ENCODE results near the gene YES1. TPM values are rescaled to one million over a fixed set of nuclear protein-coding genes. Genes with fewer than 3 reads are reported as not detected.

YES1 gene
- polyA plus RNA-seq, 1 donor from 2014 or later, result 0.18 TPM

DNA sequence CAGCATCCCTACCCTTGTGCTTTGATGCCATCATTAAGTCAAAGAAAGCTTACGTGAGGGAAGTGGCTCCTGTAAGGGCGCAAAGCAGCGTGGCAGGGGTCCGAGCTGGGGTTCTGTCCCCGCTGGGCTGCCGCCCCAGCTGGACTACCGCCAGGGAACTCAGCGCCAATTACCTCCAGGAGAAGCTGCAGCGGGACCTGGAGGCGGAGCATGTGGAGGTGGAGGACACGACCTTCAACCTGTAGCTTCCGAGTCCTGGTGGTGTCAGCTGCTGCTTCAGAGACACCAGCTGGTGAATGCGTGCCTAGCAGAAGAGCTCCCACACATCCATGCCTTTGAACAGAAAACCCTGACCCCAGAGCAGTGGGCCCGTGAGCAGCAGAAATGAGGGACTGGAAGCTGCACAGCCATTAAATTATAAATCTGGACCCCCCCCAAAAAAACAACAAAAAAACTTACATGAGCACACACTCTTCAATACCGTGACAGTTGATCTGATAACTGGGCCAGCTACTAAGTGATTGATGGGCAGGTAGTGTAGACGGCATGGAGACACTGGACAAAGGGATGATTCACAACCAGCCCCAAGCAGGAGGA, 20.1 kb upstream of the YES1 start:
- Mint-ChIP-seq H3K36me3 (no peaks in the 10 kb centered on the region), H3K9me3 (peaks cover 0 to 2% (median 0%) of the 10 kb centered on the region in 3 donors), H3K27ac (peak overlapping the region in 1 of 3 donors; percentile 68), H3K4me1 (peaks cover 10 to 11% (median 10%) of the 10 kb centered on the region in 3 donors), H3K4me3 (no peak overlapping the region), H3K27me3 (peaks cover 2% of the 10 kb centered on the region)

DNA sequence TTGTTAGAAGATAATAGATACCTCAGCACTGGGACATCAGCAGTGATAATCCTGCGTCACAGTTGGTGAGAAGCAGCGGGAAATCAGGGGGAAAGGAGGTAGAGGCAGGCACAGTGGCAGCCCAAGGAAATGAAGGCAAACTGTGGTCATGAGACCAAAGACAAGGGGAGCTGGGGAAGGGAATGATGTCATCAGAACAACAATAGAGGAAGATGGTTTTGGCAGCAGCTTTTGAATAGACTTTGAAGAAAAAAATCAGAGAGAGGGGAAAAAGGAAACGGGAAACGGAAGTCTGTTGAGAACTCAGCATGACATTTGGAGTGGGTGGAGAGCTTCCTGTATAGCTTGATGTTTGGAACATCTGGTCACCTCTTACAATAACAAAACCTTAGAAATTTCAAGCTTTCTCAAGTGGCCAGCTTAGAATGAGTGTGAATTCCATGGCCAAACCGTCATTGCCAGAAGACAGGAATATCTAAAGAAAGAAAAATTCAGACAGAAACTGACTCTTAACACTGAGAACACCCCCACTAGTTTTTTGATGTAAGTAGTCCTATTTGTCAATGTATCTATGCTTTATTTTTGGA, 18.4 kb upstream of the YES1 start:
- Mint-ChIP-seq H3K27ac (no peak overlapping the region), H3K9me3 (peaks cover 0 to 2% (median 0%) of the 10 kb centered on the region in 3 donors), H3K36me3 (no peaks in the 10 kb centered on the region), H3K4me1 (peaks cover 10 to 11% (median 10%) of the 10 kb centered on the region in 3 donors), H3K27me3 (peaks cover 2% of the 10 kb centered on the region), H3K4me3 (peak overlapping the region in 1 of 4 donors; percentile 58)

DNA sequence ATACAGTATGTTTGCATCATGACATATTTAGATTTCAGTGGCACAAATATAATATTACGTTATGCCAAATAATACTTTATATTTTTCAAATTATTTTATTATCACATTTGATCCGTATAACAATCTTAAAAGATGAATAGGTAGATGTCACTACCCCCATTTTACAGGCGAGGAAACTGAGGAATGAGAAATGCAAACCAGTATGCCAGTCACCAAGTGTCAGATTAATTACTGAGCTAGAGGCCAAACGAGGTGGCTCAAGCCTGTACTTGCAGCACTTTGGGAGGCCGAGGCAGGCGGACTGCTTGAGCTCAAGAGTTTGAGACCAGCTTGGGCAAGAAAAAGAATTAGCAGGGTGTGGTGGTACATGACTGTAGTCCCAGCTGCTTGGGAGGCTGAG, 17.4 kb upstream of the YES1 start:
- Mint-ChIP-seq H3K9me3 (peaks cover 0 to 2% (median 0%) of the 10 kb centered on the region in 3 donors), H3K4me1 (peaks cover 10 to 11% (median 10%) of the 10 kb centered on the region in 3 donors), H3K27me3 (peaks cover 2% of the 10 kb centered on the region), H3K36me3 (no peaks in the 10 kb centered on the region), H3K27ac (no peak overlapping the region), H3K4me3 (no peak overlapping the region)

DNA sequence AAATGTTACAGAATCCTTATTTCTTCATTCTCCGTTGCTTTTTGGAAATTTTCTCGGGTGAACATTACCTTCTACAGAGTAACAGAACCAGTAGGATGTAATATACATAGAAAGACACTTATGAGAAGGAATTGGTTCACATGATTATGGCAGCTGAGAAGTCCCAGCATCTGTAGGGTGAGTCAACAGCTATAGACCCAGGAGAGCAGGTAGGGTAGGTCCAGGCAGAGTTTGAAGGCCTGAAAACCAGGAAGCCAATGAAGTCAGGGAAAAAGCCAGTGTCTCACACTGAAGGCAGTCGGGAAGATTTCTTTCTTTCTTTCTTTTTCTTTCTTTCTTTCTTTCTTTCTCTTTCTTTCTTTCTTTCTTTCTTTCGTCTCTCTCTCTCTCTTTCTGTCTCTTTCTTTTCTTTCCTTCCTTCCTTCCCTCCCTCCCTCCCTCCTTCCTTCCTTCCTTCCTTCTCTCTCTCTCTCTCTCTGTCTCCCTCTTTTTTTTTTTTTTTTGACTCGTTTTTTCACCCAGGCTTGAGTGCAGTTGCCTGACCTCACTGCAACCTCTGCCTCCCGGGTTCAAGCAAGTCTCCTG, 15.1 kb upstream of the YES1 start:
- Mint-ChIP-seq H3K4me3 (no peak overlapping the region), H3K4me1 (peaks cover 10 to 11% (median 10%) of the 10 kb centered on the region in 3 donors), H3K9me3 (peaks cover 0 to 2% (median 0%) of the 10 kb centered on the region in 3 donors), H3K36me3 (no peaks in the 10 kb centered on the region), H3K27me3 (peaks cover 6% of the 10 kb centered on the region), H3K27ac (no peak overlapping the region)

DNA sequence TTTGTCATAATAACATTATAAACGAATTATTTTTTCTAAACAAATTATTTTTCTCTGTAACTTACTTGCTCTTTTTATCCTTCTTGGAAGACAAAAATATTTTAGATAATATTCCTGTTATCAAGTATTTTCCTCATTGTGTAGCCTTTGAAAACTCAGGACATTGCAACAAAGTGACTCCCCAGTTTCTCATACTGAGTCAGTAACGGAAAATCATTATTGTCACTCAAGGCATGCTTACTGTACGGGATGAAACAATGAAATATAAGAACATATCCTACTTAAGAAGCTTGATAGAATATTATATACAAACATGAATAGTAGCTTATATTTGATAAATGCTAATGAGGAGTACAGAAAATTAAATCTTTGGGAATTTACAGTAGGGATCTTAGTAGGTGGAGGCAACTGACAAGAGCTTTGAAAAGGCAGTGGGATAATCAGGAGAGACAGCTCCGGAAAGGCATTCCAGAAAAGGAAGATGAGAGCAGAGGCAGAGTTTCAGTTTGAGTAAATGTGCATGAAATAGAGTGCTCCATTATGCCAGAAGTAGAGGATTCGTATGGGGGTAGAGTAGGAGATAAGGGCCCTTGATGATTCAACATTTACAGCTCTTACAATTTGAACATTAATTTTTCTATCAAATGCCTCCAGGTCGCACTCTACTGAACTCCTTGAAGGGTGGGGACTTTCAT, 14.0 kb upstream of the YES1 start:
- H3K4me1 Mint-ChIP-seq, result peaks cover 10 to 11% (median 10%) of the 10 kb centered on the region in 3 donors
- no peaks in the 10 kb centered on the region for H3K36me3 Mint-ChIP-seq
- no peak overlapping the region for H3K4me3 Mint-ChIP-seq
- H3K9me3 Mint-ChIP-seq, result peaks cover 0 to 2% (median 0%) of the 10 kb centered on the region in 3 donors
- H3K27ac Mint-ChIP-seq, result no peak overlapping the region
- H3K27me3 Mint-ChIP-seq, result peaks cover 9% of the 10 kb centered on the region

DNA sequence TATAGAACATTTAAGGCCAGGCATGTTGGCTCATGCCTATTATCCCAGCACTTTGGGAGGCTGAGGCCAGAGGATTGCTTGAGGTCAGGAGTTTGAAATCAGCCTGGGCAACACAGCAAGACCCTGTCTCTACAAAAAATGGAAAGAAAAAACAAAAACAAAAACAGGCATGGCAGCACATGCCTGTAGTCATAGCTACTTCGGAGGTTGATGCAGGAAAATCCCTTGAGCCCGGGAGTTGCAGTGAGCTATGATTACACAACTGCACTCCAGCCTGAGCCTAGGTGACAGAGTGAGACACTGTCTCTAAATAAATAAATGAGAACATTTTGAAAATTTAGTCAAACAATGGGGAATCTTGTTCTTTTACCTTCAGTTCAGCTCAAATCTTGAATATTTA, 12.1 kb upstream of the YES1 start:
- Mint-ChIP-seq H3K27me3 (peaks cover 8% of the 10 kb centered on the region), H3K36me3 (no peaks in the 10 kb centered on the region), H3K27ac (no peak overlapping the region), H3K4me1 (no peaks in the 10 kb centered on the region), H3K9me3 (peaks cover 0 to 2% (median 0%) of the 10 kb centered on the region in 3 donors), H3K4me3 (no peak overlapping the region)

DNA sequence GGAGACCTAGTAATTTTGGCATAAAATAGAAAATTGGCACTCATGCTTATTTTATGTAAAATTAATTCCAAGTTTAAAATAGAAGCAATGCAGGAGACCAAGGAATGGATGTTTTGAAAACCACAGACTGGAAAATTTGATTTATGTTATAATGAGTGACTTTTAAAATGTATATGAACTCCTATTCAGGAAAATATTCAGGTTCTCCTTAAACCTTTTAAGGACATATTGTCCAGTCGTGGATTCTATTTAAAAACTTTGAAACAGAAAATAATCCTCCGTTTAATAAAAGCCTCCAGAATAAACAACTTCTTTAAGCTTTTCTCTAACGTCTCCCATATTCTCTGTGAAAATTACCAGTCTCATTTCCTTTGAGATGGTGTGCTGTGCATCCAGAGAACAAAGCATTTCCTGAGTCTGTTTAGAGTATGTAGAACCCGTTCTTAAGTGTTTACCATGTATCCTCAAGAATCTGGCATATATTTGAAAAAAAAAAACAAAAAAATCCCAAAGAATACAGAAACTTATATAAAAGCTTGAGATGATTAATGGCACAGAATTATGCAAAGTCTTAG, 8.6 kb upstream of the YES1 start:
- Mint-ChIP-seq H3K4me1 (no peaks in the 10 kb centered on the region), H3K27ac (no peak overlapping the region), H3K27me3 (peaks cover 24% of the 10 kb centered on the region), H3K36me3 (no peaks in the 10 kb centered on the region), H3K9me3 (peaks cover 0 to 2% (median 0%) of the 10 kb centered on the region in 3 donors), H3K4me3 (no peak overlapping the region)

DNA sequence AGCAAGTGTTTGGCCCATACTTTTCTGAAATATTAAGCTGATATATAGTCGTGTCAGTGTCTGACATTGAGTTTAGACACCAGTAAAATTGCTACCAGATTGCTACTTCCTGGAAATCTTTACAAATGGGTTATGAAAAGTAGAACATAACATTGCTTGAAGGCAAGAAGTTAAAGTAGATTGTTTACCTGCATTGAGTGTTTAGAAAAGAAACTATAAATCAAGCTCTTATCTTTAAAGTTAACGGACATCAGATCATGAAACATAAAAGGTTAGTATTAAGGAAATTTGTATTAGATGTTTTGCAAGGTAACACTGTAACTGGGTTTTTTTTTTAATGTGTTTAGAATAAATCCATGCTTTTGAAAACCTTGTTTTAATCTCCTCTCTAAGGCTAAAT, 4.8 kb upstream of the YES1 start:
- peaks cover 36% of the 10 kb centered on the region for H3K27me3 Mint-ChIP-seq
- H3K4me1 Mint-ChIP-seq, result peaks cover 8 to 12% (median 10%) of the 10 kb centered on the region in 3 donors
- peaks cover 0 to 4% (median 3%) of the 10 kb centered on the region in 3 donors for H3K9me3 Mint-ChIP-seq
- H3K4me3 Mint-ChIP-seq, result no peak overlapping the region
- no peak overlapping the region for H3K27ac Mint-ChIP-seq
- H3K36me3 Mint-ChIP-seq, result no peaks in the 10 kb centered on the region

DNA sequence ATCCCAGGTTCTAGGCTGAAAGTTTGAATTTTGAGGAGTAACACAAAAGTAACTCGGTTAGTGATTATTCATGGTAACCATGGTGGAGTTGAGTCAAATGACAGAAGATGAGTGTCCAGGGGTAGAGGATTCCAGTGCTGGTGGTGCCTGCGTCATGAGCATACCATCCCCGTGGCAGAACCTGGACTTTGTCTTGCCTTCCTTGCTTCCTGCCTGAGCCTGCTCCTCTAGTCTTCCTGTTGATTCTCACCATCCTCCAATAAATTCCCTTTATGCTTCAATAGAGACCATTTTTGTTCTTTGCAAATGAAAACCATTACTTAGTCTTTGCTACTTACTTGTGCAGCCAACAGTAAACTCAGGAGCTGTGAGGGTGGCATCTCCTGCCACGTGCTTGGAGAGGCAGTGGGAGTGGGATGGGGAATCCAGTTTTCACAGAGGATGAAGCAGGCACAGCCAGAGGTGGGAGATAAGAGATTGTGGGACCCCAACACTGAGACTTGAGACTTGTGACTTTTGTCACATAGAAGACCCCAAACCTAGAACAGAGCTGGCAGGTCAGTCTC, 4.1 kb upstream of the YES1 start:
- Mint-ChIP-seq H3K27ac (no peak overlapping the region), H3K36me3 (no peaks in the 10 kb centered on the region), H3K4me1 (peaks cover 12 to 15% (median 13%) of the 10 kb centered on the region in 3 donors), H3K4me3 (no peak overlapping the region), H3K27me3 (peaks cover 39% of the 10 kb centered on the region), H3K9me3 (peaks cover 0 to 4% (median 3%) of the 10 kb centered on the region in 3 donors)

DNA sequence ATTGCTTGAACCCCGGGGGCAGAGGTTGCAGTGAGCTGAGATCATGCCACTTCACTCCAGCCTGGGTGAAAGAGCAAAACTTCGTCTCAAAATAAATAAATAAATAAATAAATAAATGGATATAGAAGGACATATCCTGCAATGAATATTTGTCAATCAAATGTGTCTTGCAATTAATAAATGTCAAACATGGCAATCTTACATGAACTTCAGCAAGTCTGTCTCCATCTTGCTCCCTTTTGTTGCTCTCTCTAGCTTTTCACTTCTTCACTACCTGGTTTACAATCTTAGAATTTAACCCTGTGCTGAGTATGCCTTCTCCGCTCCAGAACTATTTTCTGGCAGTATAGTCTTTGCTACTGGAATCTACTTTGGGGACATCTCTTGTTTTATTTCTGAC, 3.3 kb upstream of the YES1 start:
- H3K9me3 Mint-ChIP-seq, result peaks cover 0 to 4% (median 3%) of the 10 kb centered on the region in 3 donors
- peaks cover 45% of the 10 kb centered on the region for H3K27me3 Mint-ChIP-seq
- peak overlapping the region in 1 of 4 donors; percentile 55 for H3K4me3 Mint-ChIP-seq
- H3K4me1 Mint-ChIP-seq, result peaks cover 12 to 16% (median 15%) of the 10 kb centered on the region in 3 donors
- no peaks in the 10 kb centered on the region for H3K36me3 Mint-ChIP-seq
- H3K27ac Mint-ChIP-seq, result no peak overlapping the region

DNA sequence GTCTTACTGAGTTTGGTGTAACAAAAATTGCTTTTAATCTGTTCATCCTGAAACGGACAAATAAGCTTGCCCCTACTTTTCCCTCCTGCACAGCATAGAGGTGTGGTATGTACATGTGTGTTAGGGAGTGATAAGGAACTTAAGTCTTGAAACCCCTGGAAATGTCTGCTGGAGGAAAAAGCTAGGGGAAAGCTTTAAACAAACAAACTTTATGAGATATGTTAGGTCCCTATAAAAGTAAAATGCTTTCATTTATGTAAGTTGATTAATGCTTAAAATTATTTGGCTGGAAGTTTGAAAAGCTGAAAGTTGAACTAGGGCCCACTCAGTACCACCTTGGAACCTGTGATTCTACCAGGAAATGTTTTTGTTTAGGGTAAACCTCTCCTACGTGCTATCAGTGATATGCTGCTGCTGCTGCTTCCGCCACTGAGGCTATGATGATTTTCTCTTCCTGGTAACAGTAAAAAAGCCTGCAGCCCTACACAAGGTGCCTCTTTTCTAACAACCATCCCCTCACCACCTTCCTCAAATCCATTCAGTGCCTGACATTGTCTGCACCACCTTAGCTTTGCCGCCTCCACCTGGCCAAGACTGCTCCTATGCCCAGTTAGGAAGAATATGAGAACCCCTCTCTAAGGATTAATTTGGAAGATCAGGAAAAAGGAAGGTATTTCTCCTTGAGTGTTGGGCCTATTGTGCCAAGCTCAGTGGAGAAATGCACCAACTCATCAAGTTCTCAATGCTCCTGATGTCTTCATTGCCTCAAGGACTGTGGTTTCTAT, 2.5 kb upstream of the YES1 start:
- Mint-ChIP-seq H3K27ac (peak overlapping the region in 1 of 3 donors; percentile 4), H3K4me3 (no peak overlapping the region), H3K27me3 (peaks cover 53% of the 10 kb centered on the region), H3K4me1 (peaks cover 12 to 20% (median 17%) of the 10 kb centered on the region in 3 donors), H3K9me3 (peaks cover 0 to 4% (median 3%) of the 10 kb centered on the region in 3 donors), H3K36me3 (no peaks in the 10 kb centered on the region)

DNA sequence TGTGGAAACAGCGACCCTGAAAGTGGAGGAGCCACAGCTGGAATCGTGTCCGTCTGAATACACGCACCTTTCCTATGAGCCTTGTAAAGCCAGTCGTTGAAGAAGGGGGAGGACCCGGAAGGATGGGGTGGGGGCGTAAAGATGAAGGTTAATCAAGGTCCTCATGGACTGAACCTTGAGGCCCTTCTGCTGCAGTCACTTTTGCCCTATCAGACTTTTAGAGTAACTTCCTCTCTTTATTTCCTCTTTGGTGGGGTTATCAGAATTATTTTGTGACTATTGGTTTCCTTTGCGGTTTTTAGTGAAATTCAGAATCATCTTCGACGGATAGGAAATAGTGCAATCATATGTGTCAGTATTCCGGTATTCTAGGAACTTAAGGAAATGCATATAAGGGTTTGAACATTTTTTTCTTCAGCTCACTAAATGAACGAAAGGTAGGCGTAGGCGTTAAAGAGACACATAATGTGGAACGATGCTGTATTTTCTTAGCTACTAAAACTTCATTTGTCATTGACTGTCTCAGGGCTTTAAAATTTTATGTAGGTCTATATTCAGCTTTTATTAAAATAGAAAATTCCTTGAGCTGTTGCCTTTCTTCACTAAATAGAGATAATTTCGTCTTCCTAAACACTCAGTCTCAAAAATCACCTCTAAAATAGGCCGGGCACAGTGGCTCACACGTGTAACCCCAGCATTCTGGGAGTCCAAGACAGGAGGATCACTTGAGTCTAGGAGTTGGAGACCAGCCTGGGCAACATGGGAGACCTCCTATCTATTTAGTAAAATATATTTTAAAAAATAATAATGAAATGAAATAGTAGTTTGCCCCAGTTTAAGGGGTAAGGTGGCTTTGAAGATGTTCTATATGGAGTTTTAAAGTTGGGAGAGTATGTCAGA, 1.4 kb upstream of the YES1 start:
- Mint-ChIP-seq H3K27ac (peak overlapping the region; percentile 13 to 94 (median 79)), H3K9me3 (peaks cover 0 to 8% (median 3%) of the 10 kb centered on the region in 3 donors), H3K27me3 (peaks cover 61% of the 10 kb centered on the region), H3K4me1 (peaks cover 12 to 20% (median 17%) of the 10 kb centered on the region in 3 donors), H3K4me3 (peak overlapping the region; percentile 79 to 91 (median 86)), H3K36me3 (no peaks in the 10 kb centered on the region)
